Measurements from ENCODE around the gene KIAA1549. TPM values are rescaled to one million over a fixed set of nuclear protein-coding genes. Genes with fewer than 3 reads are reported as not detected.

The KIAA1549 gene
- total and polyA plus RNA-seq, 12 donors, result 0.49 to 2.1 (median 1.6) TPM

DNA sequence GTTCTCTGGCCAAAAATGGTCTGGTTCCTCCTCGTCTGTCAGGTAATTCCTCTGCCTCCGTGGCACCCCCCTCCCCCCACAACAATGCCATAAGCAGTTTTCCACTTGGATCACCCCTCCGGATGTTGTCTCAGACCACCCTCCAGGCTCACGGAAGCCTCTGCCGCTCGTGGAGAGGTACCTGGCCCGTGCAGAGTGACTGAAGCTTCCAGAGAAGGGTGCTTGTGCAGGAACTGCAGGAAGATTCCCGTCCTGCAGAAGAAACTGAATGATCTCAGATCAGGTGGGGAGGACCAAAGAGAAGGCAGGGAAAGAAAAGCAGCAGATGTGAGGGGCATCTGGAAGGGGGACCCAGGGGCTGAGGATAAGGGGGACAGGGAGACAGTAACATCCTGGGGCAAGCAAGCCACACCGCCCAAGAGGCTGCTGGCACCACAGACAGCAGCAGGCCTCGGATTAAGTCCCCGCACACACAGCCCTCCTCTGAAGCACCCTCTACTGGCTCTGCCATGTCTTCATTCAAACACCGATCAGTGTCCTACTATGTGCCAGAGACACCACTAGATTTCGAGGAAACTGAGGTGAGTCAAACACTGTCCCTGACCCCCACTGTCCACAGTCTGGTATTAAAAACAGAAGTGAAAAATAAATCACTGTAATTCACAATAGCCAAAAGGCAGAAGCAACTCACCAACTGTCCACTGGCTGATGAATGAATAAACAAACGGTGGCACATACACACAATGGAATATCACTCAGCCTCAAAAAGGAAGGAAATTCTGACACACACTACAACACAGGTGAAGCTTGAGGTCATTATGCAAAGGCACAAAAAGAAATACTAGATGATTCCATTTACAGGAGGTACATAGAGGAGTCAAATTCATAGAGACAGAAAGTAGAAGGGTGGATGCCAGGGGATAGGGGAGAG is 26.4 kb downstream of the KIAA1549 start:
- WGBS, 2 donors, result 77 to 85% methylated on average over 14 of the region's 14 CpGs
- TF ChIP-seq CTCF (IDR thresholded peaks at IDR 0.05), result no peak
- ATAC-seq, result no peak

DNA sequence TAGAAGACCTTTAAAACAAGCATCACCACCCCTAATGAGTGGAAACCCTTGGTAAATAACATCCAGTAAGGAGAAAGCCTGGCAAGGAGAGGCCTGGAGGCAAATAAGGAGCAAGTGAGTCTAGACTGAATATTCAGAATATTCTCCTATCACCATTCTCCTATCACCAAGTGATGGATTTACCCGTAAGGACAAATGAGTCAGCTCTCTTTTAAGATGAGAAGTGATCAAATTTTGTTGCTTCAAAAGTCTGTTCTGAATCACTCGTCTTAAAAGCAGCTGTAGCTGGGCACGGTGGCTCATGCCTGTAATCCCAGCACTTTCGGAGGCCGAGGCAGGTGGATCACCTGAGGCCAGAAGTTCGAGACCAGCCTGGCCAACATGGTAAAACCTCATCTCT is 28.4 kb downstream of the KIAA1549 start:
- no peak for TF ChIP-seq CTCF (IDR thresholded peaks at IDR 0.05)
- Histone ChIP-seq H3K27me3 (no peaks in the 10 kb centered on the region), H3K27ac (no peak overlapping the region), H3K4me1 (no peaks in the 10 kb centered on the region), H3K4me3 (no peak overlapping the region), H3K36me3 (no peaks in the 10 kb centered on the region), H3K9me3 (no peaks in the 10 kb centered on the region)
- ATAC-seq (no peak), DNase-seq (no peak)
- intact Hi-C loops (cut with DNase I), result no loop called here
- WGBS, 2 donors, result 95 to 98% methylated on average over 6 of the region's 6 CpGs

More for the DNA sequence above, 26.4 kb downstream of the KIAA1549 start:
- intact Hi-C loops (cut with DNase I), result no loop called here
- H3K9me3 ChIP-seq, result no peaks in the 10 kb centered on the region
- no peak overlapping the region for H3K27ac ChIP-seq
- H3K4me1 ChIP-seq, result no peaks in the 10 kb centered on the region
- DNase-seq, result no peak
- H3K27me3 ChIP-seq, result no peaks in the 10 kb centered on the region
- no peaks in the 10 kb centered on the region for H3K36me3 ChIP-seq
- no peak overlapping the region for H3K4me3 ChIP-seq

- no peak for TF ChIP-seq CTCF (IDR thresholded peaks at IDR 0.05)
- DNase-seq (no peak), ATAC-seq (no peak)
- Histone ChIP-seq H3K27me3 (no peaks in the 10 kb centered on the region), H3K27ac (no peak overlapping the region), H3K9me3 (no peaks in the 10 kb centered on the region), H3K36me3 (no peaks in the 10 kb centered on the region), H3K4me1 (no peaks in the 10 kb centered on the region), H3K4me3 (no peak overlapping the region)
- intact Hi-C loops (cut with DNase I), result no loop called here
- 82 to 90% methylated on average over 9 of the region's 9 CpGs for WGBS, 2 donors
These were observed 29.2 kb downstream of the KIAA1549 start for GRCh38 chr7:138951953-138952352.

GRCh38 chr7:138949421-138950088 is 31.6 kb downstream of the KIAA1549 start:
- no peak overlapping the region for H3K4me3 ChIP-seq
- DNase-seq (no peak), ATAC-seq (no peak)
- H3K27ac ChIP-seq, result no peak overlapping the region
- intact Hi-C loops (cut with DNase I), result no loop called here
- WGBS, 2 donors, result 96 to 97% methylated on average over 12 of the region's 12 CpGs
- no peaks in the 10 kb centered on the region for H3K36me3 ChIP-seq
- no peaks in the 10 kb centered on the region for H3K9me3 ChIP-seq
- H3K4me1 ChIP-seq, result no peaks in the 10 kb centered on the region
- TF ChIP-seq CTCF (IDR thresholded peaks at IDR 0.05), result no peak
- H3K27me3 ChIP-seq, result no peaks in the 10 kb centered on the region
